Measurements from ENCODE around the gene PTH2.

Gene PTH2

DNA sequence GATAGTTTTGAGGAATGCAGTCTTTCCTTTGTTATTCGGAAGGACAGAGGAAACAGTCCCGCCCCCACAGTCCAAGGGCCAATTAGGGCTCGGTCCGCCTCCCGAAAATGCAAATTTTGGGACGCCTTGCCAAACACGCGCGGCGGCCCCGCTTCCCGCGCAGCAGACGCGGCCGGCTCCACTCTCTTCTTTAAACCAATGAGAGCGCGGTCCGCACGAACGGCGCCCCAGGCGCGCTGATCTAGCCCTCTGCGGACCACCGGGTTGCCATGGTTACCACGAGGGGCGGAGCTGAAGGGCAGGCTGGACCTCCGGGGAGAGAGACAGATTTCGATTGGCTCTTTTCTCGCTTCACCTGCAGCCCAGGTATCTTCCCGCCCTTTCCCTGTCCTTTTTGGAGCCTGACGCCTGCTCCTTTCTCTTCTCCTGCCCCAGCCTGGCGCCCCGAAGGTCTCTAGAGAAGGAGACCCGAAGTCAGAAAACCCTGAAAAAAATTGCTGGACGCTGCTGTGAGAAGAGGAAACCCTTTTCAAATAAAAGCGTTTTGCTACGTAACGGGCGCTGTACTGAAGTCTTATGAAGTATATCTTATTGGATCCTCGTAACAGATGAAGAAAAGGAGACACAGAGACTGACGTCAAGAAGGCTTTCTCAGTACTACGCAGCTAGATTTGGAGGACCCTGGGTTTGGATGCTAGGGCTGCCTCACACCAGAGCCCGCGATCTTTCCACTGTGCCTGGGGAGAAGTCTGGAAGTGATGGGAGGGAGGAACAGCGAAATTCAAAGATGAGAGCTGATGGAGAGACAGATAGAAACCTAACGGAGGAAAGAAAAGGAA, 2.0 kb downstream of the PTH2 start:
- H3K4me3 ChIP-seq (ENCODE audit: low read depth, low read length) = no peak overlapping the region
- no peaks in the 10 kb centered on the region for H3K9me3 ChIP-seq (ENCODE audit: severe bottlenecking)
- H3K36me3 ChIP-seq = no peaks in the 10 kb centered on the region
- DNase-seq = no peak
- no peaks in the 10 kb centered on the region for H3K27me3 ChIP-seq (ENCODE audit: insufficient read depth, low read depth, severe bottlenecking)
- TF ChIP-seq CTCF (IDR thresholded peaks at IDR 0.05; ENCODE audit: low read depth, low read length) = no peak
- no peak overlapping the region for H3K27ac ChIP-seq

GRCh38 chr19:49420227-49420626, 3.0 kb downstream of the PTH2 start:
- DNase-seq = no peak
- Histone ChIP-seq H3K4me3 (ENCODE audit: low read depth, low read length) (no peak overlapping the region), H3K36me3 (no peaks in the 10 kb centered on the region), H3K27me3 (ENCODE audit: insufficient read depth, low read depth, severe bottlenecking) (no peaks in the 10 kb centered on the region), H3K27ac (no peak overlapping the region), H3K9me3 (ENCODE audit: severe bottlenecking) (no peaks in the 10 kb centered on the region)
- no peak for TF ChIP-seq CTCF (IDR thresholded peaks at IDR 0.05; ENCODE audit: low read depth, low read length)

GRCh38 chr19:49419173-49419572, 4.1 kb downstream of the PTH2 start:
- H3K4me3 ChIP-seq (ENCODE audit: low read depth, low read length) = no peak overlapping the region
- H3K27ac ChIP-seq = peak overlapping the region; percentile 73
- no peaks in the 10 kb centered on the region for H3K36me3 ChIP-seq
- H3K9me3 ChIP-seq (ENCODE audit: severe bottlenecking) = no peaks in the 10 kb centered on the region
- TF ChIP-seq CTCF (IDR thresholded peaks at IDR 0.05; ENCODE audit: low read depth, low read length) = no peak
- no peak for DNase-seq
- no peaks in the 10 kb centered on the region for H3K27me3 ChIP-seq (ENCODE audit: insufficient read depth, low read depth, severe bottlenecking)

DNA sequence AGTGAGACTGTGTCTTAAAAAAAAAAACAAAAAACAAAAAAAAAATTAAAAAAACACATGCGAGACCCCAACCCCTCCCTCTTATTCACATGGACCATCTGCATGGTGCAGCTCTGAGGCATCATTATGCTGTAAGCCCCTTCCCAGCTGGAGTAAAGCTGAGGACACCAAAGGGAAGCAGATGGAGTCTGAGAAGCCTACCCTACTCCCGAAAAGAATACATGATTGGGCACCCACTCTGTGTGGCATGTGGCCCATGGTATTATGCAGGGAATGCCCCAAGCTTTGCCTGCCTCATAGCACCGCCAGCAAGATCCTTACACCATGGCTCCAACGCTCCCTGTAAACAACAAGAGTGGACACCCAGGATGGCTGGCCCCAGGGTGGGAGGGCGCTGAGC, 4.7 kb downstream of the PTH2 start:
- Histone ChIP-seq H3K36me3 (no peaks in the 10 kb centered on the region), H3K4me3 (ENCODE audit: low read depth, low read length) (no peak overlapping the region), H3K9me3 (ENCODE audit: severe bottlenecking) (no peaks in the 10 kb centered on the region), H3K27me3 (ENCODE audit: insufficient read depth, low read depth, severe bottlenecking) (no peaks in the 10 kb centered on the region), H3K27ac (peak overlapping the region; percentile 73)
- DNase-seq = no peak
- TF ChIP-seq CTCF (IDR thresholded peaks at IDR 0.05; ENCODE audit: low read depth, low read length) = no peak

DNA sequence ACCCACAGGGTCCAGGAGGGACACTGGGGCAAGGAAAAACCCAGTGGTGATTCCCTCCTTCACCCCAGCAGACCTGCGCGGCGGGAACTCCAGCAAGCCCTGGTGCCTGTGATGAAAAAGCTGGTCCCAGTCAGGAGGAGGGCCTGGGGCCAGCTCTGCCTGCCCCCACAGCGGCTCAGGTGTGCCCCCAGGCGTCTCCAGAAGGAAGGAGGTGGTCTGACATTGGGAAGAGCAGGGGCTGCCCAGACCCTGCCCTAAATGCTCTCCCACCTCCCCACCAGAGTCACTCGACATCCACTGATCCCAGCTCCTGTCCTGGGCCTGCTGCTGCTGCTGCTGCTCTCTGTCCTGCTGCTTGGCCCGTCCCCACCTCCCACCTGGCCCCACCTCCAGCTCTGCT, 6.2 kb downstream of the PTH2 start:
- Histone ChIP-seq H3K9me3 (ENCODE audit: severe bottlenecking) (no peaks in the 10 kb centered on the region), H3K4me3 (ENCODE audit: low read depth, low read length) (no peak overlapping the region), H3K27ac (peak overlapping the region; percentile 73), H3K36me3 (no peaks in the 10 kb centered on the region), H3K27me3 (ENCODE audit: insufficient read depth, low read depth, severe bottlenecking) (no peaks in the 10 kb centered on the region)
- no peak for TF ChIP-seq CTCF (IDR thresholded peaks at IDR 0.05; ENCODE audit: low read depth, low read length)
- peak; percentile 74 for DNase-seq

- no peaks in the 10 kb centered on the region for H3K27me3 ChIP-seq (ENCODE audit: insufficient read depth, low read depth, severe bottlenecking)
- no peak for TF ChIP-seq CTCF (IDR thresholded peaks at IDR 0.05; ENCODE audit: low read depth, low read length)
- H3K9me3 ChIP-seq (ENCODE audit: severe bottlenecking) = no peaks in the 10 kb centered on the region
- H3K36me3 ChIP-seq = no peaks in the 10 kb centered on the region
- H3K4me3 ChIP-seq (ENCODE audit: low read depth, low read length) = no peak overlapping the region
- DNase-seq = no peak
- no peak overlapping the region; the same call in 1 of the 2 replicates for H3K27ac ChIP-seq
These were observed 7.4 kb downstream of the PTH2 start for GRCh38 chr19:49415810-49416200.

Data from WERI-Rb-1 (cell line).